ENCODE results near the gene ZNF385D.

Gene ZNF385D

DNA sequence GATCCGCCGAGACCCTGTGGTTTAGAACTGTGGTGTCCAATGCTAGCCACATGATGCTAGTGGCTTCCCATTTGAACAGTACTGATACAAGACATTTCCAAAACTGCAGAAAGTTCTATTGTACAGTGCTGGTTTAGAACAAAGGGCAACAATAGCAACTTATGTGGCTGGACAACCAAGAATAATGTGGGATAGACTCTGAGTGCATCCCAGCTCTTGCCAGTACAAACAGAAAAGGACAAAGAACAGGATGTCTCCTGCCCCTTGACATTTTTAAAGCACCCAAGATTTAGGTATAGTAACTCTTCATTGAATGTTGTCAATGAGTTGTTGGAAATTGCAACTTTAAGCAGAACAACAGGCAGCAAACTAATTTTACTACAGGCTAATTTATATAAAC, 107.3 kb downstream of the ZNF385D start:
- no peak overlapping the region for H3K14ac ChIP-seq (ENCODE audit: low read length)
- no peak for DNase-seq (ENCODE audit: low spot score)
- no peaks in the 10 kb centered on the region for H3K4me1 ChIP-seq (ENCODE audit: control insufficient read depth in 2 of 2, insufficient read depth in 1 of 2, low read depth in 1 of 2, low read length in 2 of 2)
- no peak overlapping the region for H3K4me3 ChIP-seq (ENCODE audit: low read length in 2 of 2)
- H2AFZ ChIP-seq (ENCODE audit: low read length) = no peak overlapping the region
- H3K4me2 ChIP-seq (ENCODE audit: insufficient read depth, low read length, poor library complexity, severe bottlenecking) = no peak overlapping the region
- no peak overlapping the region for H3K4ac ChIP-seq (ENCODE audit: low read length)
- H2AK5ac ChIP-seq (ENCODE audit: low read depth, low read length) = no peak overlapping the region
- H3K9ac ChIP-seq (ENCODE audit: low read depth, low read length, poor library complexity) = no peak overlapping the region
- H2BK5ac ChIP-seq (ENCODE audit: low read length) = no peak overlapping the region
- H3K27me3 ChIP-seq (ENCODE audit: control insufficient read depth in 3 of 3, insufficient read depth in 3 of 3, low read depth in 1 of 3, low read length in 3 of 3) = no peaks in the 10 kb centered on the region
- no peak overlapping the region for H2BK120ac ChIP-seq (ENCODE audit: low read depth, low read length)
- no peaks in the 10 kb centered on the region for H3K36me3 ChIP-seq (replicated peaks in 1 of 2; ENCODE audit: control insufficient read depth in 2 of 2, insufficient read depth in 2 of 2, low read length in 2 of 2)
- no peaks in the 10 kb centered on the region for H3K9me3 ChIP-seq (replicated peaks in 1 of 2; ENCODE audit: control insufficient read depth in 2 of 2, insufficient read depth in 1 of 2, low read depth in 1 of 2, low read length in 2 of 2)
- no peak overlapping the region for H3K23ac ChIP-seq (ENCODE audit: low read depth, low read length, poor library complexity)
- H3K18ac ChIP-seq (ENCODE audit: low read length) = no peak overlapping the region
- H3K79me1 ChIP-seq (ENCODE audit: low read depth, low read length) = no peaks in the 10 kb centered on the region
- no peak overlapping the region for H2BK12ac ChIP-seq (ENCODE audit: low read length)
- no peak overlapping the region for H3K27ac ChIP-seq (replicated peaks; ENCODE audit: low read length)
- H4K91ac ChIP-seq (ENCODE audit: low read depth, low read length, poor library complexity) = no peak overlapping the region
- no CpG with 5 or more reads among the region's 2 CpGs for WGBS, 2 donors (ENCODE audit: extremely low coverage in 2 of 2, insufficient read length in 2 of 2, insufficient replicate concordance in 1 of 2)
- no peak overlapping the region for H2BK15ac ChIP-seq (ENCODE audit: low read length)
- no peak overlapping the region for H4K8ac ChIP-seq (ENCODE audit: low read depth, low read length)

- WGBS, 2 donors (ENCODE audit: extremely low coverage in 2 of 2, insufficient read length in 2 of 2, insufficient replicate concordance in 1 of 2) = no CpG with 5 or more reads among the region's 3 CpGs
- H2AFZ ChIP-seq (ENCODE audit: low read length) = no peak overlapping the region
- H3K4ac ChIP-seq (ENCODE audit: low read length) = no peak overlapping the region
- H3K27ac ChIP-seq (replicated peaks; ENCODE audit: low read length) = no peak overlapping the region
- H4K91ac ChIP-seq (ENCODE audit: low read depth, low read length, poor library complexity) = no peak overlapping the region
- no peak overlapping the region for H3K9ac ChIP-seq (ENCODE audit: low read depth, low read length, poor library complexity)
- H3K18ac ChIP-seq (ENCODE audit: low read length) = no peak overlapping the region
- no peak overlapping the region for H3K14ac ChIP-seq (ENCODE audit: low read length)
- no peaks in the 10 kb centered on the region for H3K36me3 ChIP-seq (replicated peaks in 1 of 2; ENCODE audit: control insufficient read depth in 2 of 2, insufficient read depth in 2 of 2, low read length in 2 of 2)
- no peak overlapping the region for H2BK15ac ChIP-seq (ENCODE audit: low read length)
- H3K23ac ChIP-seq (ENCODE audit: low read depth, low read length, poor library complexity) = no peak overlapping the region
- no peak overlapping the region for H2BK12ac ChIP-seq (ENCODE audit: low read length)
- no peaks in the 10 kb centered on the region for H3K4me1 ChIP-seq (ENCODE audit: control insufficient read depth in 2 of 2, insufficient read depth in 1 of 2, low read depth in 1 of 2, low read length in 2 of 2)
- no peak overlapping the region for H2AK5ac ChIP-seq (ENCODE audit: low read depth, low read length)
- no peak for DNase-seq (ENCODE audit: low spot score)
- H2BK120ac ChIP-seq (ENCODE audit: low read depth, low read length) = no peak overlapping the region
- H3K27me3 ChIP-seq (ENCODE audit: control insufficient read depth in 3 of 3, insufficient read depth in 3 of 3, low read depth in 1 of 3, low read length in 3 of 3) = no peaks in the 10 kb centered on the region
- H3K4me3 ChIP-seq (ENCODE audit: low read length in 2 of 2) = no peak overlapping the region
- no peaks in the 10 kb centered on the region for H3K79me1 ChIP-seq (ENCODE audit: low read depth, low read length)
- no peak overlapping the region for H4K8ac ChIP-seq (ENCODE audit: low read depth, low read length)
- H3K9me3 ChIP-seq (replicated peaks in 1 of 2; ENCODE audit: control insufficient read depth in 2 of 2, insufficient read depth in 1 of 2, low read depth in 1 of 2, low read length in 2 of 2) = no peaks in the 10 kb centered on the region
- H2BK5ac ChIP-seq (ENCODE audit: low read length) = no peak overlapping the region
- H3K4me2 ChIP-seq (ENCODE audit: insufficient read depth, low read length, poor library complexity, severe bottlenecking) = no peak overlapping the region
Observed at GRCh38 chr3:21642433-21642832, 108.6 kb downstream of the ZNF385D start.

DNA sequence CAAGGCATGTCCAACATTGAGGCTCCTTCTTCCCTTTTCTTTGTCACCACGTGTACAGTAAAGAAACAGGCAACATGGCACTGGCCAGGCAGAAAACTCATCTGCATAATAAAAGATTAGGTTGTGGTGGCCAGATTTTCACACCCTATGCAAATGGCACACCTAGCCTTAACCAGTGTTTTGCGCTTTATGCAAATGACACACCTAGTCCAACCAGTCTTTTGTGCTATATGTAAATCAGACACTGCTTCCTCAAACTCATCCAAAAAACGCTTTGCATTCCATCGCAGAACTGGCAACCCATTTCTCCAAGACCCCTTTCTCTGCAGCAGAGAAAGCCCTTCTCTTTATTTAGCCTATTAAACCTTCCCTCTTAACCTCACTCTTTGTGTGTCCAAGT, 109.1 kb downstream of the ZNF385D start:
- Histone ChIP-seq H4K91ac (ENCODE audit: low read depth, low read length, poor library complexity) (no peak overlapping the region), H2BK5ac (ENCODE audit: low read length) (no peak overlapping the region), H2AFZ (ENCODE audit: low read length) (no peak overlapping the region), H3K9me3 (replicated peaks in 1 of 2; ENCODE audit: control insufficient read depth in 2 of 2, insufficient read depth in 1 of 2, low read depth in 1 of 2, low read length in 2 of 2) (no peaks in the 10 kb centered on the region), H3K4me1 (ENCODE audit: control insufficient read depth in 2 of 2, insufficient read depth in 1 of 2, low read depth in 1 of 2, low read length in 2 of 2) (no peaks in the 10 kb centered on the region), H2BK15ac (ENCODE audit: low read length) (no peak overlapping the region), H3K4me2 (ENCODE audit: insufficient read depth, low read length, poor library complexity, severe bottlenecking) (no peak overlapping the region), H2AK5ac (ENCODE audit: low read depth, low read length) (no peak overlapping the region), H3K23ac (ENCODE audit: low read depth, low read length, poor library complexity) (no peak overlapping the region), H3K4me3 (ENCODE audit: low read length in 2 of 2) (no peak overlapping the region), H3K79me1 (ENCODE audit: low read depth, low read length) (no peaks in the 10 kb centered on the region), H3K27me3 (ENCODE audit: control insufficient read depth in 3 of 3, insufficient read depth in 3 of 3, low read depth in 1 of 3, low read length in 3 of 3) (no peaks in the 10 kb centered on the region), H3K18ac (ENCODE audit: low read length) (no peak overlapping the region), H2BK120ac (ENCODE audit: low read depth, low read length) (no peak overlapping the region), H3K14ac (ENCODE audit: low read length) (no peak overlapping the region), H3K27ac (replicated peaks; ENCODE audit: low read length) (no peak overlapping the region), H3K4ac (ENCODE audit: low read length) (no peak overlapping the region), H2BK12ac (ENCODE audit: low read length) (no peak overlapping the region), H3K36me3 (replicated peaks in 1 of 2; ENCODE audit: control insufficient read depth in 2 of 2, insufficient read depth in 2 of 2, low read length in 2 of 2) (no peaks in the 10 kb centered on the region), H4K8ac (ENCODE audit: low read depth, low read length) (no peak overlapping the region), H3K9ac (ENCODE audit: low read depth, low read length, poor library complexity) (no peak overlapping the region)
- DNase-seq (ENCODE audit: low spot score) = no peak
- no CpG with 5 or more reads among the region's 4 CpGs for WGBS, 2 donors (ENCODE audit: extremely low coverage in 2 of 2, insufficient read length in 2 of 2, insufficient replicate concordance in 1 of 2)

GRCh38 chr3:21638488-21638887, 112.5 kb downstream of the ZNF385D start:
- no peak for DNase-seq (ENCODE audit: low spot score)
- Histone ChIP-seq H3K27ac (replicated peaks; ENCODE audit: low read length) (no peak overlapping the region), H4K91ac (ENCODE audit: low read depth, low read length, poor library complexity) (no peak overlapping the region)

More at GRCh38 chr3:21638488-21638887, 112.5 kb downstream of the ZNF385D start:
- H2BK5ac ChIP-seq (ENCODE audit: low read length) = no peak overlapping the region
- no peak overlapping the region for H2BK15ac ChIP-seq (ENCODE audit: low read length)
- no peak overlapping the region for H3K23ac ChIP-seq (ENCODE audit: low read depth, low read length, poor library complexity)
- no peak overlapping the region for H3K18ac ChIP-seq (ENCODE audit: low read length)
- no peaks in the 10 kb centered on the region for H3K36me3 ChIP-seq (replicated peaks in 1 of 2; ENCODE audit: control insufficient read depth in 2 of 2, insufficient read depth in 2 of 2, low read length in 2 of 2)
- no peak overlapping the region for H2AK5ac ChIP-seq (ENCODE audit: low read depth, low read length)
- H3K4me1 ChIP-seq (ENCODE audit: control insufficient read depth in 2 of 2, insufficient read depth in 1 of 2, low read depth in 1 of 2, low read length in 2 of 2) = no peaks in the 10 kb centered on the region
- H3K9ac ChIP-seq (ENCODE audit: low read depth, low read length, poor library complexity) = no peak overlapping the region
- no peaks in the 10 kb centered on the region for H3K79me1 ChIP-seq (ENCODE audit: low read depth, low read length)
- no peaks in the 10 kb centered on the region for H3K9me3 ChIP-seq (replicated peaks in 1 of 2; ENCODE audit: control insufficient read depth in 2 of 2, insufficient read depth in 1 of 2, low read depth in 1 of 2, low read length in 2 of 2)
- H3K4me2 ChIP-seq (ENCODE audit: insufficient read depth, low read length, poor library complexity, severe bottlenecking) = no peak overlapping the region
- no peak overlapping the region for H2BK120ac ChIP-seq (ENCODE audit: low read depth, low read length)
- H3K4me3 ChIP-seq (ENCODE audit: low read length in 2 of 2) = no peak overlapping the region
- H2BK12ac ChIP-seq (ENCODE audit: low read length) = no peak overlapping the region
- H3K14ac ChIP-seq (ENCODE audit: low read length) = no peak overlapping the region
- no peak overlapping the region for H3K4ac ChIP-seq (ENCODE audit: low read length)
- no peak overlapping the region for H2AFZ ChIP-seq (ENCODE audit: low read length)
- WGBS, 2 donors (ENCODE audit: extremely low coverage in 2 of 2, insufficient read length in 2 of 2, insufficient replicate concordance in 1 of 2) = no CpG with 5 or more reads among the region's 2 CpGs
- no peak overlapping the region for H4K8ac ChIP-seq (ENCODE audit: low read depth, low read length)
- H3K27me3 ChIP-seq (ENCODE audit: control insufficient read depth in 3 of 3, insufficient read depth in 3 of 3, low read depth in 1 of 3, low read length in 3 of 3) = no peaks in the 10 kb centered on the region

Data from neuronal stem cell (in vitro differentiated cells).